CD8-positive, alpha-beta memory T cell (primary cell): ENCODE results near the gene PTBP2. TPM values are rescaled to one million over a fixed set of nuclear protein-coding genes. Genes with fewer than 3 reads are reported as not detected.
"Not testable (repeated sequence)": the region's sequence is repeated elsewhere in the genome, so short reads cannot be mapped to it uniquely, and the experiment has no call there.

Experiments used
- CTCF ChIA-PET: fragments of 350-600 bp; sonication (Branson Sonifier 250); formaldehyde crosslinking; loops from one replicate; lab custom pipeline; 2021; ENCODE audit warnings: antibody characterized with exemption; lab: Charles Lee
- POLR2A ChIA-PET: fragments of 350-600 bp; sonication (Branson Sonifier 250); formaldehyde crosslinking; loops from one replicate; lab custom pipeline; 2021; ENCODE audit warnings: antibody characterized with exemption; lab: Charles Lee
- DNase-seq, 5 donors: peaks; one replicate each; pipeline versions ENCODE4 v3.0.0 to v3.0.0-alpha.2; 2020 to 2022; ENCODE audit warnings: mixed read lengths in 1 of 5
- H3K27ac ChIP-seq: one replicate; pipeline ENCODE4 v1.7.0; 2013; ENCODE audit warnings: low read depth, mild to moderate bottlenecking, low read length, moderate library complexity
- H3K27me3 ChIP-seq: 2 replicates; pipeline ENCODE4 v1.7.0; 2013; ENCODE audit warnings: low read length, mild to moderate bottlenecking; ENCODE audit not compliant: insufficient read depth, poor library complexity, severe bottlenecking
- H3K36me3 ChIP-seq: 2 replicates; pipeline ENCODE4 v1.7.0; 2013; ENCODE audit warnings: mild to moderate bottlenecking, low read length, moderate library complexity; ENCODE audit not compliant: insufficient read depth
- H3K4me1 ChIP-seq: 2 replicates; pipeline ENCODE4 v1.7.0; 2013; ENCODE audit warnings: mild to moderate bottlenecking, low read length, moderate library complexity; ENCODE audit not compliant: insufficient read depth
- H3K4me3 ChIP-seq: 2 replicates; pipeline ENCODE4 v1.7.0; 2013; ENCODE audit warnings: mild to moderate bottlenecking, low read length
- H3K9me3 ChIP-seq: 2 replicates; pipeline ENCODE4 v1.7.0; 2013; ENCODE audit warnings: mild to moderate bottlenecking, low read length
- H3K27ac Mint-ChIP-seq, 8 donors: one replicate each; pipeline ENCODE4 v1.8.0; 2020 to 2021; ENCODE audit warnings: mixed read lengths in 8 of 8, mild to moderate bottlenecking in 6 of 8, inconsistent platforms in 3 of 8, moderate library complexity in 3 of 8
- H3K27me3 Mint-ChIP-seq, 2 donors: one replicate each; pipeline ENCODE4 v1.8.0; 2020 to 2021; ENCODE audit warnings: mixed read lengths in 2 of 2, mild to moderate bottlenecking in 1 of 2, moderate library complexity in 1 of 2
- H3K36me3 Mint-ChIP-seq, 3 donors: one replicate each; pipeline ENCODE4 v1.8.0; 2020 to 2021; ENCODE audit warnings: mixed read lengths in 3 of 3, inconsistent platforms in 1 of 3, mild to moderate bottlenecking in 1 of 3
- H3K4me1 Mint-ChIP-seq, 3 donors: one replicate each; pipeline ENCODE4 v1.8.0; 2020 to 2021; ENCODE audit warnings: mixed read lengths in 3 of 3, inconsistent platforms in 1 of 3, mild to moderate bottlenecking in 1 of 3
- H3K4me3 Mint-ChIP-seq, 7 donors: one replicate each; pipeline ENCODE4 v1.8.0; 2020 to 2021; ENCODE audit warnings: mixed read lengths in 7 of 7, mild to moderate bottlenecking in 6 of 7, moderate library complexity in 4 of 7, inconsistent platforms in 2 of 7
- H3K9me3 Mint-ChIP-seq, 5 donors: one replicate each; pipeline ENCODE4 v1.8.0; 2020 to 2022; ENCODE audit warnings: mixed read lengths in 5 of 5, mild to moderate bottlenecking in 3 of 5, moderate library complexity in 2 of 5, inconsistent platforms in 1 of 5
- polyA plus RNA-seq: library from polyadenylated mRNA; unstranded; fragments of 300-500 nt; fragmentation: Illumina TruSeq; gene quantifications from one replicate; pipeline ENCODE4 v1.2.3, GENCODE V29; 2021
- total RNA-seq, 2 experiments: library from RNA; stranded (reverse); gene quantifications; one replicate each; pipeline ENCODE4 v1.2.3, GENCODE V29; 2021

Gene PTBP2
- total and polyA plus RNA-seq, 3 experiments from 2014 or later: 4.0 to 12.0 (median 9.4) TPM

GRCh38 chr1:96792220-96792619 is 70.6 kb downstream of the PTBP2 start:
- DNase-seq: no peak

GRCh38 chr1:96801696-96802095 is 80.1 kb downstream of the PTBP2 start:
- CTCF ChIA-PET, H3K27me3 Mint-ChIP-seq: not testable (repeated sequence)

More at GRCh38 chr1:96792220-96792619, 70.6 kb downstream of the PTBP2 start:
- ChIA-PET POLR2A (no interaction called here), CTCF (no interaction called here)
- H3K9me3 Mint-ChIP-seq: no peaks in the 10 kb centered on the region
- Histone ChIP-seq H3K36me3 (no peaks in the 10 kb centered on the region), H3K4me1 (no peaks in the 10 kb centered on the region), H3K9me3 (no peaks in the 10 kb centered on the region), H3K27me3 (no peaks in the 10 kb centered on the region), H3K4me3 (no peak overlapping the region), H3K27ac (no peak overlapping the region)
- no peak overlapping the region for H3K27ac Mint-ChIP-seq
- no peaks in the 10 kb centered on the region for H3K27me3 Mint-ChIP-seq
- no peak overlapping the region for H3K4me3 Mint-ChIP-seq
- peaks cover 16 to 37% (median 25%) of the 10 kb centered on the region in 3 donors for H3K36me3 Mint-ChIP-seq
- H3K4me1 Mint-ChIP-seq: peaks cover 0 to 3% (median 0%) of the 10 kb centered on the region in 3 donors

GRCh38 chr1:96804648-96805047 is 83.1 kb downstream of the PTBP2 start:
- Histone ChIP-seq H3K27ac (no peak overlapping the region), H3K36me3 (peaks cover 4% of the 10 kb centered on the region), H3K9me3 (no peaks in the 10 kb centered on the region), H3K4me1 (no peaks in the 10 kb centered on the region), H3K4me3 (no peak overlapping the region), H3K27me3 (no peaks in the 10 kb centered on the region)
- H3K27me3 Mint-ChIP-seq: no peaks in the 10 kb centered on the region
- peaks cover 10 to 36% (median 25%) of the 10 kb centered on the region in 3 donors for H3K4me1 Mint-ChIP-seq
- POLR2A ChIA-PET: no interaction called here
- no peak overlapping the region for H3K27ac Mint-ChIP-seq
- CTCF ChIA-PET: no interaction called here
- H3K9me3 Mint-ChIP-seq: no peaks in the 10 kb centered on the region
- DNase-seq: no peak
- no peak overlapping the region for H3K4me3 Mint-ChIP-seq
- H3K36me3 Mint-ChIP-seq: peaks cover 20 to 46% (median 31%) of the 10 kb centered on the region in 3 donors

More at GRCh38 chr1:96801696-96802095, 80.1 kb downstream of the PTBP2 start:
- H3K4me3 Mint-ChIP-seq, H3K9me3 ChIP-seq, H3K9me3 Mint-ChIP-seq, H3K4me1 ChIP-seq, H3K4me3 ChIP-seq, POLR2A ChIA-PET, H3K27me3 ChIP-seq, H3K36me3 ChIP-seq, H3K27ac ChIP-seq, DNase-seq: not testable (repeated sequence)
- peaks cover 10 to 31% (median 26%) of the 10 kb centered on the region in 3 donors for H3K4me1 Mint-ChIP-seq
- peaks cover 20 to 30% (median 29%) of the 10 kb centered on the region in 3 donors for H3K36me3 Mint-ChIP-seq
- H3K27ac Mint-ChIP-seq: peak overlapping the region in 1 of 8 donors; percentile 15

- ChIA-PET CTCF (no interaction called here), POLR2A (no interaction called here)
- H3K27me3 Mint-ChIP-seq: no peaks in the 10 kb centered on the region
Observed at GRCh38 chr1:96808191-96808590, 86.6 kb downstream of the PTBP2 start.

GRCh38 chr1:96815914-96816313 is 94.3 kb downstream of the PTBP2 start:
- Histone ChIP-seq H3K27me3 (no peaks in the 10 kb centered on the region), H3K9me3 (no peaks in the 10 kb centered on the region), H3K4me1 (no peaks in the 10 kb centered on the region), H3K27ac (no peak overlapping the region), H3K36me3 (peaks cover 4% of the 10 kb centered on the region), H3K4me3 (no peak overlapping the region)
- DNase-seq: no peak
- no peak overlapping the region for H3K4me3 Mint-ChIP-seq
- H3K36me3 Mint-ChIP-seq: peaks cover 13 to 37% (median 25%) of the 10 kb centered on the region in 3 donors
- peak overlapping the region in 1 of 8 donors; percentile 8 for H3K27ac Mint-ChIP-seq
- no peaks in the 10 kb centered on the region for H3K27me3 Mint-ChIP-seq
- H3K4me1 Mint-ChIP-seq: peaks cover 0 to 5% (median 0%) of the 10 kb centered on the region in 3 donors
- CTCF ChIA-PET: no interaction called here
- H3K9me3 Mint-ChIP-seq: no peaks in the 10 kb centered on the region
- POLR2A ChIA-PET: no interaction called here

More at GRCh38 chr1:96808191-96808590, 86.6 kb downstream of the PTBP2 start:
- Mint-ChIP-seq H3K4me3 (no peak overlapping the region), H3K27ac (no peak overlapping the region), H3K4me1 (peaks cover 0 to 19% (median 19%) of the 10 kb centered on the region in 3 donors), H3K36me3 (peaks cover 30 to 69% (median 48%) of the 10 kb centered on the region in 3 donors), H3K9me3 (no peaks in the 10 kb centered on the region)
- no peaks in the 10 kb centered on the region for H3K4me1 ChIP-seq
- H3K36me3 ChIP-seq: peaks cover 6% of the 10 kb centered on the region
- no peaks in the 10 kb centered on the region for H3K9me3 ChIP-seq
- no peak overlapping the region for H3K27ac ChIP-seq
- no peak for DNase-seq
- no peak overlapping the region for H3K4me3 ChIP-seq
- H3K27me3 ChIP-seq: no peaks in the 10 kb centered on the region

GRCh38 chr1:96820107-96820506 is 98.5 kb downstream of the PTBP2 start:
- Histone ChIP-seq H3K9me3 (no peaks in the 10 kb centered on the region), H3K4me3 (no peak overlapping the region), H3K27me3 (no peaks in the 10 kb centered on the region), H3K27ac (no peak overlapping the region), H3K36me3 (no peaks in the 10 kb centered on the region), H3K4me1 (no peaks in the 10 kb centered on the region)
- no peak for DNase-seq
- Mint-ChIP-seq H3K27me3 (no peaks in the 10 kb centered on the region), H3K4me3 (no peak overlapping the region), H3K9me3 (no peaks in the 10 kb centered on the region), H3K36me3 (peaks cover 0 to 12% (median 7%) of the 10 kb centered on the region in 3 donors), H3K27ac (no peak overlapping the region), H3K4me1 (peaks cover 0 to 5% (median 0%) of the 10 kb centered on the region in 3 donors)
- CTCF ChIA-PET: no interaction called here
- POLR2A ChIA-PET: no interaction called here

GRCh38 chr1:96820671-96821070 is 99.1 kb downstream of the PTBP2 start:
- peaks cover 0 to 5% (median 0%) of the 10 kb centered on the region in 3 donors for H3K4me1 Mint-ChIP-seq
- ChIA-PET POLR2A (no interaction called here), CTCF (no interaction called here)
- Histone ChIP-seq H3K27me3 (no peaks in the 10 kb centered on the region), H3K36me3 (no peaks in the 10 kb centered on the region), H3K4me3 (no peak overlapping the region), H3K27ac (no peak overlapping the region), H3K4me1 (no peaks in the 10 kb centered on the region), H3K9me3 (no peaks in the 10 kb centered on the region)
- DNase-seq: no peak
- no peaks in the 10 kb centered on the region for H3K27me3 Mint-ChIP-seq
- H3K27ac Mint-ChIP-seq: no peak overlapping the region
- H3K36me3 Mint-ChIP-seq: peaks cover 0 to 11% (median 5%) of the 10 kb centered on the region in 3 donors
- no peaks in the 10 kb centered on the region for H3K9me3 Mint-ChIP-seq
- no peak overlapping the region for H3K4me3 Mint-ChIP-seq

GRCh38 chr1:96825231-96825630 is 103.6 kb downstream of the PTBP2 start:
- Histone ChIP-seq H3K36me3 (no peaks in the 10 kb centered on the region), H3K27me3 (no peaks in the 10 kb centered on the region), H3K4me3 (no peak overlapping the region), H3K4me1 (no peaks in the 10 kb centered on the region), H3K27ac (no peak overlapping the region), H3K9me3 (no peaks in the 10 kb centered on the region)
- Mint-ChIP-seq H3K27me3 (no peaks in the 10 kb centered on the region), H3K4me3 (no peak overlapping the region), H3K9me3 (no peaks in the 10 kb centered on the region), H3K36me3 (peaks cover 0 to 12% (median 4%) of the 10 kb centered on the region in 3 donors), H3K27ac (peak overlapping the region in 1 of 8 donors; percentile 13), H3K4me1 (no peaks in the 10 kb centered on the region)
- ChIA-PET POLR2A (no interaction called here), CTCF (no interaction called here)
- no peak for DNase-seq
